NCI-H2171 (cell line): ENCODE measurements around the gene YARS1.

Source experiments
- DNase-seq: peaks from one replicate; lab custom pipeline; 2025; lab: John Stamatoyannopoulos, UW

Gene YARS1

DNA sequence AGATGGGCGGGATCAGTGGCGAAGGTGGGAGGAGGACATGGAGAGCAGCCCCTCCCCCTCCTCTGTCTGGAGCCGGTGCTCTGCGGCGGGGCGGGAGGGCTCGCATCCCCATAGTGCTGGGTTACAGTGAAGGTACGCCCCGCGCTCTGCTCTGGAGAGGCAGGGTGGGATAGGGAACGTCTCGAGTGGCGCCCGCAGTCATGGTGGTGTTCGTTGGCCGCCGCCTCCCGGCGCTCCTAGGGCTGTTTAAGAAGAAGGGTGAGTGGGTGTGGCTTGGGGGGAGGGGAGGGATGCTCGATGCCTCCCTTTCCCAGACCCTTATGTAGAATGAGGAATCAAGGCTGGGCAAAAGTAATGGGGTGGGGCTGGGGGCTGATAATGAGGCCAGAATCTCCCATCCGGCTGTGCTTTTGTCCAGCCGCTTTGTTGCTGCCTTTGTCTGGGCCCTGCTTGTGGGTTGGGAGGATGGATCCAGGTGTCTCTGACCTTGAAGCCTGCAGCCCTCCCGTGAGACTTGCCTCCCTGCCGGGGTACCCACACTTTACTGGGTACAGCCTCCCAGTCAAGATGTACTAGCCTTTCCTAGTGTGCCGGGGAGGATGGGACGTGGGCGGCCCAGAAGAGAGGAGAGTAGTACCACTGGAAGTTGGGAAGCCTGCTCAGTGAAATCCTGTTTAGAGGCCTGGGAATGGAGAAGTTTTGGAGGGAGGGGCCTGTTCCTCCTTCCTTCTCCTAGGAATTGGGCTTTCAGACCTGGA lies 51.4 kb downstream of the YARS1 start:
- peak; percentile 90 for DNase-seq

DNA sequence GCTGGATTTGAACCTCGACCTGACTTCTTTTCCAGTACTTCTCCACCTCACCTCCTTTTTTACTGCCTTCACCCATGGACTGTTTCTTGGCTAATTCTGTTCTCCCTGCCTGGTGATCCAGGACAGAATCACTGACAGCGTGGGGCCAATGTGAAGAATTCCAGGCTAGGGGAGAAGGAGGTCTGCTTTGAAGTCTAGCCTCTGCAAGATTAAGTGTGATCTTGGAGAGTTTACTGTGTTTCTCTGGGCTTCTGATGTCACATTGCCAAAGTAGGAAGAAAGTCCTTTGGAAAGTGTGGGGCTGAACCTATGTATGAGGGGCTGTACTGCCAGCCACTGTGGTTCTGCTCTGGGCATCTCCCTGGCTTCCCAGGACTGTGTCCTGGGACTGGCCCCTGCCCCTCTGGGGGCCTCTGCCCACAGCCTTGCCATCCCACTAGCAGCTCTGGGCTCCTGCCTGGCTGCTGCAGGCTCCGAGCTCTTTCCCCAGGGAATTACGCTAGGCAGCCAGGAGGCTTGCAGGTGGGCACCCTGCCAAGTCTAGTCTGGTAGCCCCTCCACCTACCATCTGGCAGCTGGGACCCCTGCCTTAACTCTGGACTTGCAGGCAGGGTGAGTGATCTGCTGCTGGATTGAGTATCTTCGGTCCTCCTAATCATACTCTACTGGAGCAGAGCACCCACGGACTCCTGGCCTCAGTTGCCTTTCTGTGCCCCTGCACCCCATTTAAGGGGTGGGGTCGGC lies 52.2 kb downstream of the YARS1 start:
- peak; percentile 97 for DNase-seq

DNA sequence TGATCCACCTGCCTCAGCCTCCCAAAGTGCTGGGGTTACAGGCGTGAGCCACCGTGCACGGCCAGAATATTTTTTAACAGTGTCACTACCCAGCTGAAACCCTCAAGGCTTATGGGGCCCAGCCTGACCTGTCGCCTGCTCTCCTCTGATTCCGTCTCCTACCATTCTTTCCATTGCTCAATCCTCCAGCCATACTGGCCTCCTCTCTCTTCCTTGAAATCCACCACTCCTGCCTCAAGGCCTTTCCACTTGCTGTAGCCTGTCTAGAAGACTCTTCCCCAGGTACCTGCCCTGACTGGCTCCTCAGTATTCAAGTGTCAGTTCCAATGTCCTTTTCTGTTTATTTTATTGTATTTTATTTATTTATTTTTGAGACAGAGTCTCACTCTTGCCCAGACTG lies 53.9 kb downstream of the YARS1 start:
- DNase-seq: no peak

DNA sequence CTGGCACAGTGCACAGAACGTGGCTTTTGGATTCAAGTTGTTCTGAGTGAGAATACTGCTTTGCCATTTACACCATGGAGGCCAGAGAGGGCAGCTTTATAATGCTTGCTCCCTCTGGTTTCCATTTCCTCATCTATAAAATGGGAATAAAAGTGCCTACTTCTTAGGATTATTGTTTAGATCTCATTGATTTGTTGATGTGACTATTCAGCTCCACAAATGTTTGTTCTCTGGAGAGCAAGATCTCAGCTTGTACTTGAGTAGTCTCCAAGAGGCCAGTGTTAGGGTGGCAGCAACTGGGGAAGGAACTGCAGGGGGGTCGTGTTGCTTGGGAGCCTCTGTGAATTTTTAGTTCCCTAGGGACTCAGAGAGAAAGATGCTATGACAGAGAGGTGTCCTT lies 55.2 kb downstream of the YARS1 start:
- no peak for DNase-seq

DNA sequence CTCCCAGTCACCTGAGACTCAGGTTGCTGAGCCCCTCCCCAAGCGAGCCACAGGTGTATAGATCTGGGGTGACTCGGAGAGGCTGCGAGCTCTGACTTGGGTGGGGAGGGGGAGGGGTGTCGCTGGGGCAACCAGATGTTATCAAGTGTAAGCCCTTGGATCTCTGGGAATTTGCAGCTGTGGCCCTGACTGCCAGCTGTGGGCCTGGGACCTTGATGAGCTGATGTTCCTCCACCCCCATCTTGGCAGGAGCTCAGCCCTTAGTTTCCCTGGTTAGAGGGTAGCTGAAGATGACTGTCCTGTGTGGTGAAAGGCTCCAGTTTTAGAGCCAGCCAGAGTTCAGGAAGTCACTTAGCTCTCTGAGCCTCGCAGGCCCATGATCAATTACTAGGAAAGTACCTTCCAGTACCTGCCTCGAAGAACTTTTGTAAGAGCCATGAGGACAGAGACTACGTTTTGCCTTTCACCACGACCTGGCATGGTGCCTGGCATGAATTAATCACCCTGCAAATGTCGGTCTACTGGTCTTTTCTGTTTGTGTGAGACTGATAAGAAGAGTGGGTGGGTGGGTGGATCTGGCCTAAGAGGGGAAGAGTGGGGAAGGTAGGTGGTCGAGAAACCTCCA lies 55.8 kb downstream of the YARS1 start:
- no peak for DNase-seq

DNA sequence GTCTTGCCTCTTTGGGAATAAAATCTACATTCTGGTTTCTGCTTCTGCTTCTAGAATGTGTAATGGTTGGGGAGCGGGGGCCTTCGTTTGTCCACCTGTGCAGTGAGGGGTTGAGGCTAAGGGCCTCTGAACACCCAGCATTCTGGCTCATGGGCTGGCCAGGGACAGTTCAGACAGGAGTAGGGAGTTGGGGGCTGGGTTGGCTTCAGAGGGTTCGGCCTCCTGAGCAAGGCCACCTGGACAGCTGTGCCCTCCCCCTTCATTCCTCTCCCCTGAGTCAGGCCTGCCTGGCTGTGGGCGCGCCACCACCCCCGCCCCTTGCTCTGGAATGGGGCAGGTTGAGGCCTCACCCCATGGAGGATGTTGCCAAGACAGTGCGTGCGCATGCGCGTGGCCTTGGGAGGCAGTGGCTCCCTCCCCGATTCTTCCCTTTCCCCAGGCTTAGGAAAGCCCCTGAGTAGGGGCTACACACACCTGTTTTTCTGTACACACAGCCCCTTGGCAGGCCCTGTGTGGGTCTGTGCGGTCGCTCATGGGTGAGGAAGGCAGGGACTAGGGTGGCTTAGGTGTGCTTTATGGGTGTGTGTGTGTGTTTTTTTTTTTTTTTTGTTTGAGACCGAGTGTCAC lies 57.0 kb downstream of the YARS1 start:
- no peak for DNase-seq

DNA sequence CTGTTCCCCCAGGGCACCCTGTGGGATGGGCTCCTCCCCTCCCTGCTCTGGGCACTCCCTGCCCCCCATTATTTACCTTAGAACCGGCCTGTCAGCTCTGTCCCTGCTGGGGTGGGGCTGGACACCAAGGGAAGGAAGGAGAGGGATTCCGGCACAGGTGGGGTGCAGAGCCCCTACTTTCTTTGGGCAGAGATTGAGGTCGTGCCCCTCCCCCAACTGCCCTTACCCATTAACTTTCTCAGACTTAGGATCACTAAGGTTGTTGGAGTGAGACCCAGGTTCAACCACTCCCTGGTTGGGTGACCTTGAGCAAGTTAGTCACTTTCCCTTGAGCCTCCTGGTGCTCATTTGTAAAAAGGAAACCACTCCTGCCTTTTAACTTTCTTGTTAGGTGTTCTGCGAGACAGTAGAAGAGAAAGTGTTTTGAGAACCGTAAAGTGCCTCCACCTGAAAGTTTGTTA lies 57.6 kb downstream of the YARS1 start:
- DNase-seq: no peak

DNA sequence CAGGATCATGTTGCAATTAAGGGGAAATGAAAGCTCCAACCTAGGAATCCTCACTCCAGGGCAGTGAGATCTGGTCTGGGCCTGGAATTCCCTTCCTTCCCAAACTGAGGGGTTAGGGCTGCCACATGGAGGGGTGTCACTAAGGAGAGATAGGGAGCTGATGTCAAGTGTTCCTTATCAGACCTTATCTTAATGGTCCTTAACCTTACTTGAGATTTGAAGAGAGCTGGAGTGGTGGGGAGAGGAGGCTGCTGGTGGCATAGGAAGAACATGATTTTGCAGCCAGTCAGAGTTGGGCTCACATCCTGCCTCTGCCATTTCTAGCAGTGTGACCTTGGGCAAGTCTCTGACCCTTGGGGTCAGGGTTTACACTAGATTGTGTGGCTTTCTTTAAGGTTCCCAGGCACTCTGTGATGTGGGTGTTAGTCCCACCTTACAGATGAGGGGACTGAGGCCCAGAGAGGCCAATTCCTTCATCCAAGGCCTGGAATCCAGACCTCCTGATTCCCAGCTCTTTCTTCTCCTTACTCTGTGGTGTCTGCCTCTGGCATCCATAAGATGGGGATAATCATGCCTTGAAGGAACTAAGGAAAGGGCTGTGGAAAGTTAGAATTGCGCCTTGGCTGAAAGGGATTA lies 58.2 kb downstream of the YARS1 start:
- no peak for DNase-seq

DNA sequence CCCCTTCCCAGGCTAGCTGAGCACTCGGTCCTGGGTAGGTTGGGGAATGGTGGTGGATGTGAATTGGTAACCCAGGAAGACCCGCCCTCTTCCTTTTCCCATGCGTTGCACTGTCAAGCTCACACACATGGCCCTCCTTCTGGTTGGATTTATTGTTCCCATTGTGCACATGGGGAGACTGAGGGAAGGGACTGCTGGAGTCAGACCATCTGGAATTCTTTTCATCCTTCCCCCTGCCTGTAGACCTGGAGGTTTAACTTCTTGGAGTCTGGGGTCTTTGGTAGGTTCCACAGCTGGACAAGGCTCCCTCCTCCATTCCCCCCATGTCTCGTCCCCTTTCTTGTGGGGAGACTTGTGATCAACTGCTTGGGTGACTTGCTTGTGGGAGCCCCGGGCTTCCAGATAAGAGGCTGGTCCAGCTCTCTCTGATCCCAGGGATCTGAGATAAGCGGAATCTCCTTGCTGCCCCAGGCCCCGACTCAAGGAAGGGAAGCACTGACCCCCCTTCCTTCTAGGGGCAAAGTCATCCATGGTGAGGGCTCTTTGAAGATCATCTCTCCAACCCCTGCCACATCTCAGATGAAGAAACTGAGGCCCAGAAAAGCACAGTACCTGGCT lies 58.9 kb downstream of the YARS1 start:
- no peak for DNase-seq

DNA sequence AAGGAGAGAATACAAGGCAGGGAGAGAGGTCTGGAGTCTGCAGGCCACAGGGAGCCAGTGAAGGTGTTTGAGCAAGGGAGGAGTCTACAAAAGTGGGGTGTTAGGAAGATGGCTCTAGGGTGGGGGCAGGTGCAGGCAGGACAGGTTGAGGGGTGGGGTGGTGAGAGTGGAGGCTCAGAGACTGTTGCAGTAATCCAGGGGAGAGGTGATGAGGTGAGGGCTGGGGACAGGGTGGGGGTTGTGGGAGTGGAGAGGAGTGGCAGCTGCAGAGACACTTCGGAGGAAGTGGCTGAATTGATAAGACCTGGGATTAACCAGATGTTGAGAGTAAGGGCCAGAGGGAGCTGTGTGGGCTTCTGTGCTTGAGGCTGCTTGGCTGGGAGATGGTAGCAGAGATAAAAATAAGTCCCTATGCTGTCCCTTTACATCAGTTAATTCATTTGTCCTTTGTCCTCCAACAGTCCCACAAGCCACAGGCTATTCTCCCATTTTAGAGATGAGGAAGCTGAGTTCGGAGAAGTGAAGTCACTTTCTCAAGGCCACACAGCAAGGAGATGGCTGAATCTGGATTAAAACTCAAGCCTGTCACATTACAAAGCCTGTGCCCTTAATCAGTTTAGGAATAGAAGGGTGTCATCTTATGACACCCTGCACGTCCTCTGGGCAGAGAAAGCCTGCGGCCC lies 59.8 kb downstream of the YARS1 start:
- DNase-seq: no peak

DNA sequence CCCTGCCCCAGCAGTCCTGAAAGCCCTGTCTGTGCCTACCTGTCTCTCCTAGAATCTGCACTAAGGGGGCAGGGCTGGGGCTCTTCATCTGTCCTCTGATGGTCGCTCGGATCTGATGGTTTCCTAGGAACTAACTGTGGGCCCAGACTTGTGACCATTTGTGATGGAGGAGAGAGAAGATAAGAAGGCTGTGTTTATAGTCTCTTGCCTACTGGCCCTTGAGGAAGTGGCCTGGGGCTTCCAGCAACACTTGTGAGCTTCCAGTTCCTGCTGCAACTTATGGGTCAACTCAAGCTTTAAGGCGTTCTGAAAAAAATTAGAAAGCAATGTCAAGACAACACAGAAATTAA lies 61.4 kb downstream of the YARS1 start:
- no peak for DNase-seq

DNA sequence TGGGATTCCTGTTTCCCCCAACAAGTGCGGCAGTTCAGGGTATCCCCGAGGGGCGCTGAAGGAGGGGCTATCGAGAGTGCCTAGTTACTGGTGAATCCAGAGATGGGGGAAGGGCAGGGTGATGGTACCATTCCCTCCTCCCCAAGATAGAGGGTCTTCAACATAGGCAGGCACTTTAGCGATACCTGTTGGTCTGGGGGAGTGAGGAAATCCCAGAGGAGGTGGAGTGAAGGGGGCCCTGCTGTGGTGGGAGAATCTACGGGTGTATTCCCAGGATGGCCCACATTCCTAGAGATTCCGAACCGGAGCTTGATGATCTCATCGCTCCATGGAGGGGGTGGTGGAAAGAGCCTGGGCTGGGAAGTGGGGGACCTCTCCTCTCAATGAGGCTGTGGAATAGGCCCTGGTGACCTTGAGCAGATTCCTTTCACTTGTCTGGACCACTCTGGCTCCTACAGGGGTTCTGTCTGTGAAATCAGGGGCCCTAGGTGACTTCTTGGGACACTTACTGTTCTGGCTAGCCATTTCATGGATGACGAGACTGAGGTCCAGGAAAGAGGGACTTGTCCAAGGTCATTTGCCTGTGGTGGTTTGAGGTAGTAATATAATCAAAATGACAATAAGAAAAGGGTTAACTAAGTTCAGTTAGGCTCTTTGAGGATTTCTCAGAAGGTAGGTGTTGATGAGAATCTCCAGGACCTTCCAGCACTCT lies 61.9 kb downstream of the YARS1 start:
- DNase-seq: no peak

DNA sequence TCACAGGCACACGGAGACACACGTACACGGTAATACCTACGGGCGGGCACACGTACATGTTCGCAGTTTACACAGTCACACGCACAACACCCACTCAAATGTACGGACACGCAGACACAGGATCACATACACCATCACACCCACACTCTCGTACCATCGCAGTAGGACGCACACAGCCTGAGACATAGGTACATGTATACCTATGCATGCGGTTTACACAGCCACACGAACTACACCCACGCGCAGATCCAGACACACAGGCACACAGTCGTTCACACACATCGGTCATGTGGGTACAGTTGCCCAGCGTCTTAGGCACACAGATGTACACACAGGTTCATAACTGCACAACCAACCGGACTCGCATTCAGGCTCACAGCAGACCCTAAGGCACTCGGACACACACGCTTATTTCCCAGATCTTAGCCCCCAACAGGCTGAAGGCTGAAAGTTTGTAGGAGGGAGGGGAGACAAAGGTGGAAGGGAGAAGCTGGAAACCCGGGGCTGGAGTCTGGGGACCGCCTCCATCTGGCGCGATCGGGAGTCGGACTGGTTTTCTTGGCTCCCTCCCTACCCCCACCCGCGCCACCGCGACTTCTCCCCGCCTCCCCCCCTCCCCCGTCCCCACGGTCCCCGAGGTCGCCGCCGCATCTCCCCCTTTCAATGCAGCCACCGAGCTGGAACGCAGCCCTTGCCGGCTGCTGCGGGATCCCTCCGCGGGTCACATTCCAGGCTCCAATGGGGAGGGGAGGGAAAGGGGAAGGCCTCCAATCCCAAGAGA lies 62.7 kb downstream of the YARS1 start:
- peak; percentile 65 for DNase-seq

DNA sequence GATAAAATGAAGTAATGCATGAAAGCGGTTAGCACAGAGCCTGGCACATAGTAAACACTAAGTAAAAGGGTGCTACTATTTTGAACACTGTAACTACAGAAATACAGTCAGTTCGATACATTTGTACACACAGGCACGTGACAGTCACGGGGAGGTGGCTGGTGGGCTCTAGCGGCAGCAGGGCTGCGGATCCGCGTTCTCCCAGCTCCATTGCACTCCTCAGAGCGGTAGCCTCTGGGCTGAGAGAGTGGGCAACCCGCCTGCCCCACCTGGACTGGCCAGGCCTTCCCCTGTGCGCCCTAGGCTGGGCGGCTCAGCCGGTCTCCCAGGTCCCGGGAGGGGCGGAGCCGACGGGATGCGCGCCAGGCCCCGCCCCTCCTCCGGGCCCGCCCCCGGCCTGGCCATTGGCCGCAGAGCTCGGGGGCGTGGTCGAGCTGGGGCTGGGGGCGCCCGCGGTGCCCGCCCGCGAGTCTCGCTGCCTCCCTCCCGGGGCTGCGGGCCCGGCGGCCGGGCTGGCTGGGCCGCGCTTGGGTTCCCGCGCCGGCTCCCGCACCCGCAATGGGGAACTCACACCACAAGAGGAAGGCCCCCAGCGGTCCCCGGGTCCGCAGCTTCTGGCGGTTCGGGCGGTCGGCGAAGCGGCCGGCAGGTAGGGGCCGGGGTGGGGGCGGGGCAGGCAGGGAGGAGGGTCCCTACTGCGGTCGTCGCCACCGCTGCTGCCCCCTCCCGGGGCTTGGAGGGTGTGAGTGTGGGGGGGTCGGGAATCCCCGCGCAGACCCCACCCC lies 63.4 kb downstream of the YARS1 start:
- peak; percentile 88 for DNase-seq

DNA sequence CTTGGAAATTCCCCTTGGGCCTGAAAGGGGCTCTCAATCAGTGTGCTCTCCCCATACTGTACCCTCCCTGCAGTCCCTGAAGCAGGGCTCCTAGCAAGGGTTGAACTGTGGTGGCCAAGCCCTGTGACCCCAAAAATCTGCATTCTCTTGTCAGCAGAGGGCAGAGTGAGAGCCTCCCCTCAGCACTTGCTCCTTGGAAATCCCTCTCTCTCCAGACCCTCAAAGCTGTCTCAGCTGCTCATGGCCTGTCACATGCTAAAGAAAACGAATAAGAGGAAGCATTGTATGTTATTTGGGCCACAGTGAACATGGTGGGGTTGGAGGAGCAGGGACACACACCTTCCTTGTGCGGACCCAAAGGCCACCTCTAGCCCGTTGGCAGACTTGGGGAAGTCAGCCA lies 67.4 kb downstream of the YARS1 start:
- DNase-seq: no peak

DNA sequence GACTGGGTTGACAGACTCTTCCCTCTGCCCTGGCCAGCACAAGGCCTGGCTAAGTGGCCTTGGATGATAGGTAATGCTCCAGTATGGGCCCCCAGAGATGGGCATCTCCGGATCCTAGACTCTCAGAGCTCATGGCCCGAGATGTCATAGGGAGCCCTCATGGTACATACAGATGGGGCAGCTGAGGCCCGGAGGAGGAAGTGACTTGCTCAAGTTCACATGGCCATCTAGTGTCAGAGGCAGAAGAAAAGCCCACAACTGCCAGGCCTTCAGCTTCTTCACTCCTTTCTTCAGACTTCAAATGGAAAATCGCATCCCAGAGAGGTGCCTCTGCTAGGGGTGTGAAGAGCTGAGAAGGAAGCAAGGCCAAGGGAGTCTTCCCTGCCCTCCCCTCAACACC lies 67.8 kb downstream of the YARS1 start:
- no peak for DNase-seq

DNA sequence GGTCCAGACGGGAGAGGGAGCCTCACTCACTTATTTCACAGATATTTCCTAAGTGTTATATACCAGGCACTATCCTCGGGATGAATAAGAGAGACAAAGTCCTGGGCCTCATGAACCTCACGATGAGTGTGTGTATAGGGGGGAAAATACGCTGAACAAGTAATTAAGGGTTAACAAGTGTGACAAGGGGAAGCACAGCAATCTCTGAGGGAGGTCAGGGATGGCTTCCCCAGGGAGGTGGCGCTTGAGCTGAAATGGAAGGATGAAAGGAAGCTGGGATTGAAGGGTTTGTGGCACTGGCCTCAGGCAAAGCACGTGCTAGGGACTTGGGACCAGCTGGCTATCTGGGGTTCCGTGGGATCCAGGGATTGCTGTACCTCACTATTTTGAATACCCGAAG lies 68.2 kb downstream of the YARS1 start:
- DNase-seq: no peak

DNA sequence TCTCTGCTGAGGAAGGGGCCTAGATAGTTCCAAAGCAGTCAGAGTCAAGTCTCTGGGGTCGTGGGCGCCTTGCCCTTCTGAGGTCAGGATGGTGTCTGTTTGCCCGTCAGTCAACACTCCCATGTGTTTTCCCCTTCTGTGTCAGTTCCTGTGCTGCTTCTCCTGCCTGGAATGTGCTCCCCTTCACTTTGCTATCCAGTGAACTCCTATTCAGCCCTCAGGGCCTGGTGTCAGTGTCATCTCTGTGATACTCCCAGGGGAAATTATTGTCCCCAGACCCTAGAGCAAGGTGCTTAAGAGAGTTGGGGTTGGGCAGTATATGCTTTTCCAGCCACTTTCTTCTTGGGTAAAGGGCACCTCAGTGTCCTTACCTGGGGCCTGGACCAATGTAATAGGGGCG lies 68.8 kb downstream of the YARS1 start:
- DNase-seq: no peak

DNA sequence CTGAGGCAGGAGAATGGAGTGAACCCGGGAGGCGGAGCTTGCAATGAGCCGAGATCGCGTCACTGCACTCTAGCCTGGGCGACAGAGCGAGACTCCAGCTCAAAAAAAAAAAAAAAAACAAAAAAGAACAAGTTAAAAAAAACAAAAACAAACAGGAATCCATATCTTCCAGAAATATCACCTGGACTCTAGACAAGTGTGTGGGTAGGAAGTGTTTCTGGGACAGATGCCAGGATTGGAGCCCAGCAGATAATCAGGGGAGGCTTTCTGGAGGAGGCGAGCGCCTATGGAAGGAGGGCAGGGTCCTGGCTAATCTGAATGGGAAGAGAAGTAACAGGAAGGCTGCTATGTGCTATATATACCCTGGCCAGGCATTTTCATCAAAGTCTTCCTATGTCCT lies 71.0 kb downstream of the YARS1 start:
- DNase-seq: no peak
